ENCODE results near the gene COX6B2.
"Not testable (repeated sequence)": the region's sequence is repeated elsewhere in the genome, so short reads cannot be mapped to it uniquely, and the experiment has no call there.

The COX6B2 gene

GRCh38 chr19:55354698-55355212, at the start of gene COX6B2:
TSS of gene COX6B2 (minus strand) at chr19:55354719. CDS start at chr19:55354521, 198 bp downstream.
- DNase-seq: no peak

- DNase-seq: no peak
Measured at GRCh38 chr19:55402509-55402908, 48.0 kb upstream of the COX6B2 start.

GRCh38 chr19:55401390-55401789, 46.9 kb upstream of the COX6B2 start:
- DNase-seq: not testable (repeated sequence)

GRCh38 chr19:55400281-55401087, 46.0 kb upstream of the COX6B2 start:
- DNase-seq: no peak

GRCh38 chr19:55398200-55398925, 43.8 kb upstream of the COX6B2 start:
- DNase-seq: no peak

GRCh38 chr19:55392820-55393761, 38.6 kb upstream of the COX6B2 start:
- no peak for DNase-seq

GRCh38 chr19:55391702-55392615, 37.4 kb upstream of the COX6B2 start:
- no peak for DNase-seq

- DNase-seq: no peak
Measured at GRCh38 chr19:55391191-55391670, 36.7 kb upstream of the COX6B2 start.

- DNase-seq: no peak
Measured at GRCh38 chr19:55390461-55390880, 36.0 kb upstream of the COX6B2 start.

- no peak for DNase-seq
Measured at GRCh38 chr19:55389386-55390317, 35.1 kb upstream of the COX6B2 start.

- no peak for DNase-seq
Measured at GRCh38 chr19:55387736-55388497, 33.4 kb upstream of the COX6B2 start.

- no peak for DNase-seq
Measured at GRCh38 chr19:55386493-55386971, 32.0 kb upstream of the COX6B2 start.

GRCh38 chr19:55385724-55386492, 31.4 kb upstream of the COX6B2 start, which contains the start of gene RPL28:
TSS of gene RPL28 (plus strand) at chr19:55385932. CDS start at chr19:55386358, 426 bp downstream.
- DNase-seq: peak; percentile 99

GRCh38 chr19:55384920-55385723, 30.6 kb upstream of the COX6B2 start:
- peak; percentile 99 for DNase-seq

- DNase-seq: peak; percentile 42
Measured at GRCh38 chr19:55384131-55384919, 29.8 kb upstream of the COX6B2 start, which contains the start of gene TMEM238. TSS of gene TMEM238 (minus strand) at chr19:55384292. CDS start at chr19:55384259, 33 bp downstream.
